ENCODE data around the gene CNNM1. TPM values are rescaled to one million over a fixed set of nuclear protein-coding genes. Genes with fewer than 3 reads are reported as not detected.

Gene CNNM1
- total RNA-seq, 1 donor, result 0.09 TPM

- no peak overlapping the region for H3K4me3 ChIP-seq (ENCODE audit: low read depth, low read length)
- no peak for TF ChIP-seq CTCF (IDR thresholded peaks at IDR 0.05; ENCODE audit: insufficient read depth, low read length)
- DNase-seq (ENCODE audit: low read depth), result no peak
Measured at GRCh38 chr10:99412099-99412498, 82.9 kb downstream of the CNNM1 start.

GRCh38 chr10:99418910-99419624, 89.9 kb downstream of the CNNM1 start:
- no peak overlapping the region for H3K4me3 ChIP-seq (ENCODE audit: low read depth, low read length)
- no peak for DNase-seq (ENCODE audit: low read depth)
- no peak for TF ChIP-seq CTCF (IDR thresholded peaks at IDR 0.05; ENCODE audit: insufficient read depth, low read length)

- TF ChIP-seq CTCF (IDR thresholded peaks at IDR 0.05; ENCODE audit: insufficient read depth, low read length), result no peak
- no peak for DNase-seq (ENCODE audit: low read depth)
Measured at GRCh38 chr10:99419688-99420087, 90.5 kb downstream of the CNNM1 start.

GRCh38 chr10:99421233-99421739, 92.1 kb downstream of the CNNM1 start:
- no peak overlapping the region for H3K4me3 ChIP-seq (ENCODE audit: low read depth, low read length)
- DNase-seq (ENCODE audit: low read depth), result no peak
- TF ChIP-seq CTCF (IDR thresholded peaks at IDR 0.05; ENCODE audit: insufficient read depth, low read length), result no peak

More at GRCh38 chr10:99419688-99420087, 90.5 kb downstream of the CNNM1 start:
- no peak overlapping the region for H3K4me3 ChIP-seq (ENCODE audit: low read depth, low read length)

- no peak for DNase-seq (ENCODE audit: low read depth)
- no peak for TF ChIP-seq CTCF (IDR thresholded peaks at IDR 0.05; ENCODE audit: insufficient read depth, low read length)
- no peak overlapping the region for H3K4me3 ChIP-seq (ENCODE audit: low read depth, low read length)
Measured at GRCh38 chr10:99422529-99423096, 93.5 kb downstream of the CNNM1 start.

- DNase-seq (ENCODE audit: low read depth), result no peak
- H3K4me3 ChIP-seq (ENCODE audit: low read depth, low read length), result no peak overlapping the region
- TF ChIP-seq CTCF (IDR thresholded peaks at IDR 0.05; ENCODE audit: insufficient read depth, low read length), result no peak
Measured at GRCh38 chr10:99424656-99425055, 95.5 kb downstream of the CNNM1 start.

Measured in fibroblast of the aortic adventitia (primary cell).